ENCODE measurements around the gene GABRB1. TPM values are rescaled to one million over a fixed set of nuclear protein-coding genes. Genes with fewer than 3 reads are reported as not detected.

Gene GABRB1
- total RNA-seq, 5 donors from 2014 or later (not counting 1 experiment from before 2014, with no cell fraction given), result not detected

GRCh38 chr4:46999566-46999965 lies 31.8 kb upstream of the GABRB1 start:
- H3K9me3 ChIP-seq, result no peaks in the 10 kb centered on the region
- peaks cover 3 to 4% of the 10 kb centered on the region in 2 experiments for H3K27me3 ChIP-seq (replicated peaks in 1 of 2; ENCODE audit: control insufficient read depth in 2 of 2, extremely low read depth in 1 of 2, insufficient read depth in 2 of 2, low read length in 1 of 2)
- H3K4me1 ChIP-seq (ENCODE audit: control insufficient read depth in 1 of 2, extremely low read depth in 1 of 2, insufficient read depth in 2 of 2, low read length in 2 of 2), result no peaks in the 10 kb centered on the region
- POLR2A ChIA-PET, result no interaction called here
- no peak overlapping the region for H3K4me3 ChIP-seq (ENCODE audit: control insufficient read depth in 1 of 2, extremely low read depth in 1 of 2, low read length in 1 of 2)
- Mint-ChIP-seq H3K27ac (no peak overlapping the region), H3K27me3 (peaks cover 15 to 23% of the 10 kb centered on the region in 2 donors), H3K4me1 (peaks cover 1 to 3% (median 2%) of the 10 kb centered on the region in 3 donors), H3K4me3 (no peak overlapping the region), H3K9me3 (no peaks in the 10 kb centered on the region), H3K36me3 (no peaks in the 10 kb centered on the region)
- H3K36me3 ChIP-seq (ENCODE audit: control insufficient read depth in 2 of 2, extremely low read depth in 1 of 2, insufficient read depth in 1 of 2, low read length in 1 of 2), result no peaks in the 10 kb centered on the region
- no peak for ATAC-seq (replicated peaks in 1 of 4)
- CTCF ChIA-PET, result no interaction called here
- DNase-seq, result no peak
- H3K27ac ChIP-seq (ENCODE audit: low read length), result no peak overlapping the region

- H3K4me1 ChIP-seq (ENCODE audit: control insufficient read depth in 1 of 2, extremely low read depth in 1 of 2, insufficient read depth in 2 of 2, low read length in 2 of 2), result no peaks in the 10 kb centered on the region
- no peaks in the 10 kb centered on the region for H3K9me3 Mint-ChIP-seq
- peaks cover 0 to 1% of the 10 kb centered on the region in 2 experiments for H3K27me3 ChIP-seq (replicated peaks in 1 of 2; ENCODE audit: control insufficient read depth in 2 of 2, extremely low read depth in 1 of 2, insufficient read depth in 2 of 2, low read length in 1 of 2)
- no peaks in the 10 kb centered on the region for H3K4me1 Mint-ChIP-seq
- H3K36me3 ChIP-seq (ENCODE audit: control insufficient read depth in 2 of 2, extremely low read depth in 1 of 2, insufficient read depth in 1 of 2, low read length in 1 of 2), result no peaks in the 10 kb centered on the region
- DNase-seq, result no peak
- H3K27me3 Mint-ChIP-seq, result peaks cover 8 to 17% of the 10 kb centered on the region in 2 donors
- no peaks in the 10 kb centered on the region for H3K36me3 Mint-ChIP-seq
- CTCF ChIA-PET, result no interaction called here
- no peak overlapping the region for H3K4me3 ChIP-seq (ENCODE audit: control insufficient read depth in 1 of 2, extremely low read depth in 1 of 2, low read length in 1 of 2)
- POLR2A ChIA-PET, result no interaction called here
- no peak for ATAC-seq (replicated peaks in 1 of 4)
- no peaks in the 10 kb centered on the region for H3K9me3 ChIP-seq
- H3K4me3 Mint-ChIP-seq, result no peak overlapping the region
- WGBS (ENCODE audit: insufficient coverage), result no CpG with 5 or more reads among the region's 1 CpG
- no peak overlapping the region for H3K27ac Mint-ChIP-seq
- H3K27ac ChIP-seq (ENCODE audit: low read length), result no peak overlapping the region
These were observed 31.0 kb upstream of the GABRB1 start for GRCh38 chr4:47000406-47000805.

DNA sequence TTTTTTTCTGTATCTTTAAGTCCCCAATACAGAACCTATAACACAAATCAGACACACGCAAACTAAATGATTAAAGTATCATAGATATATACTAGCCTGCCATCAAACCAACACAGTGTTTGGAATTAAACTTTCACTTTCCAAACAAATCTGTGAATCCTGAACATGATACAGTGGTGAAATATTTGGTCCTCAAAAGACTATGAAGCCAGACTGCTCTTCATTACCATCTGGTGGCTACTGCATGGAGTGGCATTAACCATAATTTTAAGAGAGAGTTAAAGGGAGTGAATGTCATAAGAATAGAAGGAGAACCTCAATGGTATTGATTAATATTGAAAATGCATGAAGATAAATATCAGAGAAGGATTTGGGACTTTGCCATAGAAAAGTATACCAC lies 28.8 kb upstream of the GABRB1 start:
- no peaks in the 10 kb centered on the region for H3K36me3 Mint-ChIP-seq
- POLR2A ChIA-PET, result no interaction called here
- CTCF ChIA-PET, result no interaction called here

GRCh38 chr4:47010347-47010911 lies 20.9 kb upstream of the GABRB1 start:
- H3K4me3 ChIP-seq (ENCODE audit: control insufficient read depth in 1 of 2, extremely low read depth in 1 of 2, low read length in 1 of 2), result no peak overlapping the region
- no peaks in the 10 kb centered on the region for H3K27me3 ChIP-seq (replicated peaks in 1 of 2; ENCODE audit: control insufficient read depth in 2 of 2, extremely low read depth in 1 of 2, insufficient read depth in 2 of 2, low read length in 1 of 2)
- H3K36me3 ChIP-seq (ENCODE audit: control insufficient read depth in 2 of 2, extremely low read depth in 1 of 2, insufficient read depth in 1 of 2, low read length in 1 of 2), result no peaks in the 10 kb centered on the region
- H3K9me3 ChIP-seq, result no peaks in the 10 kb centered on the region
- peaks cover 0 to 5% of the 10 kb centered on the region in 2 experiments for H3K4me1 ChIP-seq (ENCODE audit: control insufficient read depth in 1 of 2, extremely low read depth in 1 of 2, insufficient read depth in 2 of 2, low read length in 2 of 2)
- H3K9me3 Mint-ChIP-seq, result peaks cover 0 to 4% (median 0%) of the 10 kb centered on the region in 3 donors
- no peaks in the 10 kb centered on the region for H3K36me3 Mint-ChIP-seq
- DNase-seq, result no peak
- no peaks in the 10 kb centered on the region for H3K27me3 Mint-ChIP-seq
- peak overlapping the region; percentile 35 to 68 (median 38) for H3K4me3 Mint-ChIP-seq
- ChIA-PET POLR2A (no interaction called here), CTCF (interaction anchor here (0.5 to 0.8 kb wide), 3 partner anchors 30 to 923 kb away, joined by 3 to 4 read pairs (median 3); no protein-coding TSS in a partner anchor)
- peaks cover 17 to 25% (median 22%) of the 10 kb centered on the region in 3 donors for H3K4me1 Mint-ChIP-seq
- ATAC-seq (replicated peaks in 1 of 4), result no peak
- peak overlapping the region; percentile 49 for H3K27ac ChIP-seq (ENCODE audit: low read length)
- peak overlapping the region; percentile 79 to 81 for H3K27ac Mint-ChIP-seq

More for the DNA sequence above, 28.8 kb upstream of the GABRB1 start:
- Histone ChIP-seq H3K36me3 (ENCODE audit: control insufficient read depth in 2 of 2, extremely low read depth in 1 of 2, insufficient read depth in 1 of 2, low read length in 1 of 2) (no peaks in the 10 kb centered on the region), H3K4me3 (ENCODE audit: control insufficient read depth in 1 of 2, extremely low read depth in 1 of 2, low read length in 1 of 2) (no peak overlapping the region), H3K4me1 (ENCODE audit: control insufficient read depth in 1 of 2, extremely low read depth in 1 of 2, insufficient read depth in 2 of 2, low read length in 2 of 2) (no peaks in the 10 kb centered on the region), H3K27ac (ENCODE audit: low read length) (no peak overlapping the region), H3K9me3 (no peaks in the 10 kb centered on the region), H3K27me3 (replicated peaks in 1 of 2; ENCODE audit: control insufficient read depth in 2 of 2, extremely low read depth in 1 of 2, insufficient read depth in 2 of 2, low read length in 1 of 2) (no peaks in the 10 kb centered on the region)
- no peak overlapping the region for H3K4me3 Mint-ChIP-seq
- H3K4me1 Mint-ChIP-seq, result no peaks in the 10 kb centered on the region
- no peak for ATAC-seq (replicated peaks in 1 of 4)
- peaks cover 3 to 6% of the 10 kb centered on the region in 2 donors for H3K27me3 Mint-ChIP-seq
- H3K9me3 Mint-ChIP-seq, result no peaks in the 10 kb centered on the region
- no CpG with 5 or more reads among the region's 1 CpG for WGBS (ENCODE audit: insufficient coverage)
- no peak overlapping the region for H3K27ac Mint-ChIP-seq
- no peak for DNase-seq

GRCh38 chr4:47010912-47011446 lies 20.4 kb upstream of the GABRB1 start:
- Mint-ChIP-seq H3K36me3 (no peaks in the 10 kb centered on the region), H3K4me3 (peak overlapping the region; percentile 35 to 68 (median 38)), H3K9me3 (peaks cover 0 to 4% (median 0%) of the 10 kb centered on the region in 3 donors), H3K27me3 (no peaks in the 10 kb centered on the region), H3K27ac (peak overlapping the region; percentile 79 to 81), H3K4me1 (peaks cover 17 to 25% (median 22%) of the 10 kb centered on the region in 3 donors)
- ATAC-seq (replicated peaks in 1 of 4), result peak; percentile 23 to 65 (median 40)
- Histone ChIP-seq H3K27me3 (replicated peaks in 1 of 2; ENCODE audit: control insufficient read depth in 2 of 2, extremely low read depth in 1 of 2, insufficient read depth in 2 of 2, low read length in 1 of 2) (no peaks in the 10 kb centered on the region), H3K27ac (ENCODE audit: low read length) (peak overlapping the region; percentile 49), H3K4me3 (ENCODE audit: control insufficient read depth in 1 of 2, extremely low read depth in 1 of 2, low read length in 1 of 2) (no peak overlapping the region), H3K9me3 (no peaks in the 10 kb centered on the region), H3K4me1 (ENCODE audit: control insufficient read depth in 1 of 2, extremely low read depth in 1 of 2, insufficient read depth in 2 of 2, low read length in 2 of 2) (peaks cover 0 to 5% of the 10 kb centered on the region in 2 experiments), H3K36me3 (ENCODE audit: control insufficient read depth in 2 of 2, extremely low read depth in 1 of 2, insufficient read depth in 1 of 2, low read length in 1 of 2) (no peaks in the 10 kb centered on the region)
- 42% methylated on average over 2 of the region's 2 CpGs for WGBS (ENCODE audit: insufficient coverage)
- ChIA-PET POLR2A (no interaction called here), CTCF (interaction anchor here (0.6 to 0.8 kb wide), 2 partner anchors 31 to 922 kb away, joined by 3 to 4 read pairs; no protein-coding TSS in a partner anchor)
- peak in 1 of 35 experiments; percentile 25 for DNase-seq

GRCh38 chr4:47012676-47013075 lies 18.7 kb upstream of the GABRB1 start:
- peaks cover 0 to 4% (median 0%) of the 10 kb centered on the region in 3 donors for H3K9me3 Mint-ChIP-seq
- DNase-seq (no peak), ATAC-seq (replicated peaks in 1 of 4) (no peak)
- H3K4me3 Mint-ChIP-seq, result no peak overlapping the region
- Histone ChIP-seq H3K9me3 (no peaks in the 10 kb centered on the region), H3K36me3 (ENCODE audit: control insufficient read depth in 2 of 2, extremely low read depth in 1 of 2, insufficient read depth in 1 of 2, low read length in 1 of 2) (no peaks in the 10 kb centered on the region), H3K27ac (ENCODE audit: low read length) (no peak overlapping the region), H3K27me3 (replicated peaks in 1 of 2; ENCODE audit: control insufficient read depth in 2 of 2, extremely low read depth in 1 of 2, insufficient read depth in 2 of 2, low read length in 1 of 2) (no peaks in the 10 kb centered on the region), H3K4me3 (ENCODE audit: control insufficient read depth in 1 of 2, extremely low read depth in 1 of 2, low read length in 1 of 2) (no peak overlapping the region), H3K4me1 (ENCODE audit: control insufficient read depth in 1 of 2, extremely low read depth in 1 of 2, insufficient read depth in 2 of 2, low read length in 2 of 2) (peaks cover 0 to 5% of the 10 kb centered on the region in 2 experiments)
- H3K27me3 Mint-ChIP-seq, result no peaks in the 10 kb centered on the region
- ChIA-PET CTCF (no interaction called here), POLR2A (no interaction called here)
- H3K27ac Mint-ChIP-seq, result no peak overlapping the region
- peaks cover 17 to 25% (median 22%) of the 10 kb centered on the region in 3 donors for H3K4me1 Mint-ChIP-seq
- H3K36me3 Mint-ChIP-seq, result no peaks in the 10 kb centered on the region
